GM18499 (cell line): ENCODE results near the gene GALNT12.

Experiments
- ATAC-seq: cut with Tn5 transposase; IDR thresholded peaks from one replicate; pipeline ENCODE4 v1.9.1; 2021; ENCODE audit warnings: moderate number of reproducible peaks; ENCODE audit not compliant: insufficient read depth, unreplicated experiment

Gene GALNT12

DNA sequence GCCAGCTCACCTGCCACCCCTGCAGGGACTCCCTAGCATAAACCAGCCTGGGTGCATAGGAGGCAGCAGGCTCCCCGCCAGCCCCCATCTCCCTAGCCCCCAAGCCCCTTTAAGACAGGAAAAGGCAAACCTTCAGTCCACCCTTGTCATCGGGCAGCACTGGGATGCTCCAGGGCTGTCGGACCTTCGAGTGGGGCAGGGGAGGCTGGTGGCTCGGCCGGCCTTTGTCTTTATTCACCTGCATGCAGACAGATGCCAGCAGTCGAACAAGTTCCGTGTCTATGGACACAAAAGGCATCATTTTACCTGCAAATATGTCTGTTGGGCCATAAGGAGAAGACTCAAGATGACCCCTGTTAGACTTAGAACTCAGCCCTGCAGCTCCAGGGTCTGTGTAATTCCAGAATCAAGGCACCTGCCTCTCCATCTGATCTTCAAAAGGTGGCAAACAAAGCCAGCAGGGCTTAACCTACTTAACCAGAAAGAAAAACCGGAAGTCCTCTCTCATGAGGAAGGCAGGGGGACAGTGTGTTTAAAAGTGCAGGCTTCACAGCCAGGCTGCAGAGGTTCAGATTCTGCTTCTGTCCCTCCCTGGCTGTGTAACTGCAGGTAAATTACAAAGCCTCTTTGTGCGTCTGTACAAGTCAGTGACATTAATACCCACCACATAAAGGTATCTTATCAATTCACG lies 27.3 kb upstream of the GALNT12 start:
- ATAC-seq, result no peak

DNA sequence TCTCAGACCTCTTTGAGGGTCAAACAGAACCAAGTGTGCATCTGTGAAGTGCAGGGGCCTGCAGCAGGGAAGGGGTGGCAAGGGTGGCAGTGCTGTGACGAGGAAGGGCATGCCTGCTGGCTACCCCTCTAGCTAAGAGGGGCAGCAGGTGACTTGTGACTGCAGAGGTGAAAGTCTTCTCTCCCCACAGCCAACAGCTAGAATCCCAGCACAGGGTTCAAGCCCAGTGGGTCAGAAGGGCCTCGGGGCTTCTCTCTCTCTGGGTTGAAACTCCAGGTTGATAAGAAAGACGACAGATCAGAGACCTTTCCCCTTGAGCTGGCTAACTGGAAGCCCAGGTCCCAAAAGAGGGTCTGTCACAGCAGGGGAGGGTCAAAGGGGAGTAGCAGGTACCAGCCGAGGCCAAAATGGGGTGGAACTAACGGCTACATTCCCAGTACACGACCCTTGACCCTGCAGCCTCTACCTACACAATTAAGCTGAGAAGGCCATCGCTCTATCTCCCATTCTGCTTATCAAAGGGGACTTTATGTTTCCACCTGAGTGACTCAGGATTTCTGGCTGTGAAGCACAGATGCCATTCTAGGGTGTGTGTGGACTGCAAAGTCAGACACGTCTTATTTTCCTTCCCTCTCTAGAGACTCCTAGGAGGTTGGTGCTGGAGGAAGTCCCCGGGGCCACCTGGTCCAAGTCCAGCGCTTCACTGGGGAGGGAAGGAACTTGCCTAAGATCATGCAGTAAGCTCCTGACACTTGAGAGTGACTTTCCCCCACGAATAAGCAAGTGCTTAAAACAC lies 25.7 kb upstream of the GALNT12 start:
- ATAC-seq, result no peak

DNA sequence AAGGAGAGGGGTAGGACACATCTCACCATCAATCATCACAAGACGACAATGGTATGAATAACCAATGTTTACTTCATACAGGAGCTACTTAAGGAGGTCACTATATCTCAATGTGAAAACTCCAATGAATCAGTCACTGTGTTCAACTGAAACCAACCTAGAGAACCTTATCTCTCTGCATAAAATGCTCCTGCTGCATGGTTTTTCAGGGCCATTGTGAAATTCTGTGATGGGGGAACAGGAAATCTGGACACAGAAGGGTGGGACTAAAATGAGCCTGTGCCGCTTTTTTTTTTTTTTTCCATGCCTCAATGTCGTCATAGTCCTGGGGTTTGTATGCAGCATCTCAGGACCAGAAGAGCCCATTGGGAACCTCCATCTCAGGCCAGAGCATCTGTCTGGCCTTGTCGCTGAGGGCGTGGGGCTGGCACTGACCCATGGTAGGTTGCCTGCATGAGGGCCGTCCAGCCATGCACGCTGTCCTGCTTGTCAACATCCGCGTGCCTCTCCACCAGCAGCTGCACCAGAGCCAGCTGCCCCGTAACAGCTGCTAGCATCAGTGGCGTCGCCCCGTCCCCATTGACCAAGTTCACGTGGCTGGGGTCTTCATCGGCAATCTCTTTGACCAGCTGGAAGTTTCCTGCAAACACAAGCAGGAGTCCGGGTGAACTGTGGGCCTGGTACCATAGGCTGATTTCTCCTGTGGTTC lies 23.8 kb upstream of the GALNT12 start:
- no peak for ATAC-seq

DNA sequence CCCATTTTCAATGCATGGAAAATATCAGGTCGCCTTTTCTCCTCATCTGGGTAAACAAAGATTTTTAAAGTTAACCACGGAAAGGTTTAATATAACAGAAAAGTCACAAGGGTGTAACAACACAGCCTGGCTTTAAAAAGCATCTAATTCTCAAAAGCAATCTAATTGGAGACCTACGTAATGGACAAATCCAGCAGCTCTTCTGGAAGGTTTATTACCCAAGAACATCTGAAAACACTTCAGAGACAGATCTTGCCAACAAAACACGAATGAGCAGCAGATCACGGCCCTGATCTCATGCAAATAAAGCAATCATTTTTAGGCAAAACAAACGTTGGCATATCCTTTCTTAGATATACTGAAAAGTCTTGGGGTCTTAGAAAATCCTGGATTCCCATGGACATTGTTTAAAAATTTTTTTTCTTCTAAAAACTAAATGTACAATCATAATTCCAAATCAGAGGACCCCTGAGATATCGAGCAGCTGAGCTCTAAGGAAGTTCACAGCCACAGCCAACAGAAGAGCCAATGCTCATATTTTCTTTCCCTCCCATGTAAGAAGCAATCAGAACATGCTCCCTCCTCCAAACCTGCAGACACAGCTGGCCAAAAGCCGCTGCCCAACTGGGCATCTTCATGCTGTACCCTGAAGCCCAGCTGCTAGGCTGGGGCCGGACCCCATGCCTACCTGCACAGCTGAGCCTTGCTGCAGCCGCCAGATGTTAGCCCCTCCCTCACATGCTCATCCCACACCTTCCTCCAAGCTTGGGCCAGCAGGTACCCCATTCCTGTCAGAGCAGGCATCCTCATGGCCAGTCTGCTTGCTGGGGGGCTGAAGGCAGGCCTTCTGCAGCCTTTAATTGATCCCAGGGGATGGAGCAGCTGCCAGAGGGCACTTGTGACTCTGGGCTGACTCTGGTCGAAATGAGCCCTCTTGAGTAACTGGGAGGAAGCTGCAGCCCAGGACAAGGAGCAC lies 22.4 kb upstream of the GALNT12 start:
- no peak for ATAC-seq

DNA sequence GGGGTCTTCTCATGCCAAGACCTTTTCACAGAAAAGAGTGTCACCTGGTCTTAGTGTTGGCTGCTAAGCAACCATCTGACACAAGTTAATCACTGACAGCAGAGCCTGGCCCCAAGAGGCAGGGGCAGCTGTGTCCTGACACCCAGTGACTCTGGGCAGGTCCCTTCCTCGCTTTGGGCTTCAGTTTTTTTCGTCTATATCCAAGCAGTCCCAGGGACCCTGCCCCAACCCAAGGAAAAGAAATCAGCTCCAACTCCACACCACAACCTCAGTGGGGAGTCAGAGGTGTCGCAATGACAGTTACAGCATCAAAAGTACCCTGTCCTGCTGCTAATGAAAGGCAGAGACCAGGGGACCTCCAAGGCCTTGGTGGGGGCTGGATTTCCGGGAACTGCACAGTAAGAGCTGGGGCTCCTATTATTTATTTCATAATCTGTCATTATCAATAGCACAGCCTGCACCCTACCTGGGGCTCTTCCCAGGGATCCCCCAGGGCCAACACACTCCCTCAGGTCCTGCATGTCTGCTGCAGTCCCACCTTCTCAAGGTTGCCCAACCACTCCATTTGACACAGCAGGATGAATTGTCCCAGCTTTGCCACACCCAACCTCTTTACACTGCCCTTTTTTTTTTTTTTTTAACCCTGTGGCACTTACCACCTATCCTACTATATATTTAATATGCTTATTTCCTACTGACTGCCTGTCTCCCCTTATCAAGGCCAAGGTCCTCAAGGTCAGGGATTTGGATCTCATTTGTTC lies 20.5 kb upstream of the GALNT12 start:
- no peak for ATAC-seq

DNA sequence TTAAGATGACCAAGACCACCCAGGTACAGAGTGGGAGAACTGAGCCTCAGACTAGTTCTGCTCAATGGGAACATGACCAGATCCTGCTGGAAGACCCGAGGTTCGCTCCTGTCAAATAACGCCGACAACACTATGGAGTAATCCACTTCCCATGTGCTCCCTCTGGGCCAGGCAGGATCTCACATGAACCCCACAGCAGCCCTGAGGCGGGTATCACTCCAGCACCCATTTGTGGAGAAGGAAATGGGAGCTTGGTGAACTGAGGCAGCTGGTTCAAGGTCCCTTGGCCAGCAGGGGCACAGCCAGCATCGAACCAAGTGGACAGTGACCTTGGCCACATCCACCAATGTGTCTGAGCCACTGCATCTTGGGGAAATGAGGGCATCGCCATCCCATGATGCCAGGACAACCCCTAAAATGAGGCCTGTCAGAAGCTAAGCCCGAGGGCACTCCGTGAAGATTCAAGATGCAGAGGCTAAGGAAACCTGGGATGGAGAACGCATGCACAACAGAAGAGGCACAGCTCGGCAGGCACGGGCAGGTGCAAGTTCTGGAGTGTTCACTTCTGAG lies 19.6 kb upstream of the GALNT12 start:
- ATAC-seq, result no peak

DNA sequence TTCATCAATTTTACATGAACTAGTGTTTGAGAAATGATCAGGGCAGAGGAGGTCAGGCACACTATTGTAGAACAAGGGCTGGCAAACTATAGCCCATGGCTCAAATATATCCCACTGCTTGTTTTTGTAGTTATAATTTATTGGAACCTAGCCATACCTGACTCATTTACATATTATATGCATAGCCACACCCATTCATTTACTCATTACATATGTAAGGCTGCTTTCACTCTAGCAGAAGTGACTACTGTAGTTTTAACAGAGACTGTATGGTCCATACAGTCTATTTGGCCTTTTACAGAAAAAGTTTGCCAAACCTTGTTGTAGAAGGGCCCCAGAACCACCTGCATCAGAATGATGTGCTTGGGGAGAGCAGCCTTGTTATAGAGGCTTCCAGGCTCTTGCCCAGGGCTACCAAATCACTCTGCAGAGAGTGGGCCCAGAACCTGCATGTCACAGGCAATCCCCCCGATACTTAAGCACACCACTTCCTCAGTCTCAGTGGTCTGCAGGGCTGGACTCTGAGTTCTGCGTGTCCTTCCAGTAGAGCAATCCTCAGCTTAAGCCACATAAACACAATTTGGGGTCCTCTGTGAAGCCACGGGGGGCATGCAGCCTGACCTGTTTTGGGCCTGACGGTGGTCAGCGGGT lies 17.9 kb upstream of the GALNT12 start:
- ATAC-seq, result no peak

DNA sequence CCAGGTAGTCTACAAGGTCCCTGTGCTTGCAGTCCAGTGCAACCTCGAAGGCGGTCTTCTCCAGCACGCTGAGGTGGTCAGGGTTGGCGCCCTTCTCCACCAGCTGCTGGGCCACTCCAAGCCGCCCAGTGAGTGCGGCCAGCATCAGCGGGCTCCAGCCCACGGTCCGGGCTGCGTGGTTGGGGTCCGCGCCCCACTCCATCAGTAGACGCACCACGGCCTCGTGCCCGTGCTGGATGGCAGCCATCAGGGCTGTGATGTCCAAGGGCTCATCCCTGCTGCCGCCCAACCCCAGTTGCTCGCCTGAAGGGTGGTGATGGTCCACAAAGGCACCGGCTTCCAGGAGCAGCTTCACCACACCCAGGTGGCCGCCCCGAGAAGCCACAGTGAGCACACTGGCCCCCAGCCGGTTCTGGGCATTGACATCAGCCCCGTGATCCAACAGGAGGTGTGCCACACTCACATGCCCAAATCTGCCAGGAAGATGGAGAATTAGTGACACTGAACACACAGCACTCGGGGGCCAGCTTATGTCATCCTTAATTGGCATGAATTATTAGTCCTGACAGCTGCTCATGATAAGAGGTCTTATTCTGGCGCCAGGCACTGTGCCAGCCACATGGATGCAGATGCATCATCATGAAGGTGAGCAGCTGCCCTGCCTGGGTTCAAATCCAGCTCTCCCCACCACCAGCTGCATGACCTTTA lies 17.2 kb upstream of the GALNT12 start:
- no peak for ATAC-seq

DNA sequence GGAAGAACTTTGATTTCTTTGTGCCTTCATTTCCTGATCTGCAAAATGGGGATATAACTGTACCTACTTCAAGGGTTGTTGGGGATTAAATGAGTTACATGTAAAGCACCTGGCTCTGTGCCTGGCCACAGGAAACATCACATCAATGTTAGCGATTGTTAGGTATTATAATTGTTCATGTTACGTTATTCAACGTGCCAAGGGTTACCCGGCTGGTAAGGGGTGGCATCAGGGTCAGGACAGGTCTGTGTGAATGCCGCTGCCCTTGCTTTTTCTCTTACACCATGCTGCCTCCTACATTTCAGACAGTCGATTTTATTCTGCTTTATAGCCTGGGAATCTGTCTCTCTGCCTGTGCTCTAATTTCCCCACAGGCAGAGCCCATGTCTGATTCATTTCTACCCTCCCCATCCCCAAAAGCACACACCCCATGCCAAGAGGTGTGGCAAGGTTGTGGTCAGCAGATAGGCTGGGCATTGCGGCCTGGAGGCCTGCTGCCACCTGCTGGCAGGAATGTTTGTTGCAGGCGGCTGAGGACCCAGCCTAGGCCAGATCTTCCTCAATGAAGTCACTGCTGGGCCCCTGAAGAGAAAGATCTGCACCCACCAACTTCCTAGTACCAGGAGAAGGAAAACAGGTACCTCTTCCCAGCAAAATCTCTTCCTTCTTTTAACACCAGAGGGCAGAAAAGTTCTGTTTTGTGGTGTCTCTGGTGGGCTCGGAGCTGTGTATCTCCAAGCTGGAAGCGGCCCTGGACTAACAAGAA lies 16.4 kb upstream of the GALNT12 start:
- ATAC-seq, result no peak

DNA sequence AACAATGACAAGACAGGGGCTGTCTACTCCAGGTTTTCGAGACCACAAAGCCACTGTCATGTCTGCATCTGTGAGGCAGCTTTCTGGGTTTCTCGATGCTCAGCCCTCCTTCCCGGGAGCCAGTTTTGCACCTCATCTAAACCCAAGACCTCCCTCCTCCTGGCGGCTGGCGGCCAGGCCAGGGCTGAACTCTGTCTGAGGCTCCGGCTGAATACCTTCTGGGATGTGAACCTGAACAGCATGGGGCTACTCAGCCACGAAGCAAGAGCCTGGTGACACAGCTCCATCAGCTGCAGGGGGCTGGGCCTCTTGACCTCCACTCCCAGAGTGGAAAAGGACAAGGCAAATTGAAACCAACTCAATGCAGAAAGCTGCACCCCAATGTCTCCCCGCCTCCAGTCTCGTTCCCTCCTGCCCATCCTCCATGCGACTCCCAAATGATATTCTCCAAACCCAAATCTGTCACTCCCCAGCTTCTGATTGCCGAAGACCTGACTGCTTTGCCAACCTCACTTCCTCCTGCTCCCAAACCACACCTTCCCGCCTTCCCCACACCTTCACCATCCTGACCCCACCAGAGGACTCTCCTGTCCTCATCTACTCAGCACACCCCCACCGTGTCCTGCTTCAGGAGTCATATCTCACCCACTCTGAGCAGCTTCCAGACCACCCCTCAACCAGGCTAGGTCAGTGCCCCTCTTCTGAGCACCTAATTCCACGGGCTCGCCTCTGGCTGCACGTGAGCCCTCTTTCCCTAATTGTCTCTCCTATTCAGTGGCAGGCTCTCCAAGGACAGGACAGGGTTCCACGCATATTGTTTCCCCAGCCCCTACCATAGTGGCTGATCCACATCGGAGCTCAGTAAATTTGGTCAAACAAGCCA lies 15.6 kb upstream of the GALNT12 start:
- ATAC-seq, result no peak

DNA sequence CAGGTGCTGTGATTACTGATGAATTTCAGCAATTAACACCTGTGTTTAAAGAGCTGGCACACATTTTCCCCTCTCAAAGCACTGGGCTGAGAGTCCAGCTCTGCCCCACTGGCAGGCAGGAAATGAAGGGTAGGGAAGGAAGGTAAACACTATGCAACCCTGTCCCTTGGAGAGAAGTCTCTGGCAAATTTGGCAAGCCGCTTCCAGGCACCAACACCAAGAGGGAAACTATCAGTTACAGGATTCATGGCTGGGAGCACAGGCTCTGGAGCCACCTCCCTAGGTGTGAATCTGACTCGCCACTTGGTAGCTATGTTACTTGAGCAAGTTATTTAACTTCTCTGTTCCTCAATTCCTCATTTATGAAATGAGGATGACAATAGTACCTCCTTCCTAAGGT lies 14.4 kb upstream of the GALNT12 start:
- ATAC-seq, result no peak

DNA sequence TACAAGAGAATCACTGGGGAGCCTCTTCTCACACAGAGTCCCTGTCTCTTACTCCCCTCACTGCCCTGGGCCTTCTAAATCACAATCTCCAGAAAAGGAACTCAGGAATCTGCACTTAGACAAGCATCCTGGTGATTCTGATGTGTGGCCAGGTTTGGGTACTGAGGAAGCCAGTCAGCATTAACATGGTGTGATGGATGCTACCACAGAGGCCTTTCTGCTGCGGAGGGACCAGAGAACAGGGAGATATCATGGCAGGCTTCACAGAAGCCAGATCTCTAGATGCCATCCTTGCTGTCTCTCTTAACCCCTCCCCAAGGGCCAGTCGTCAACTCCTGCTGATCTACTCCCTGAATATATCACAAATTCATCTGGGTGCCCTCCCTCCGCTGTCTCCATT lies 12.7 kb upstream of the GALNT12 start:
- no peak for ATAC-seq

DNA sequence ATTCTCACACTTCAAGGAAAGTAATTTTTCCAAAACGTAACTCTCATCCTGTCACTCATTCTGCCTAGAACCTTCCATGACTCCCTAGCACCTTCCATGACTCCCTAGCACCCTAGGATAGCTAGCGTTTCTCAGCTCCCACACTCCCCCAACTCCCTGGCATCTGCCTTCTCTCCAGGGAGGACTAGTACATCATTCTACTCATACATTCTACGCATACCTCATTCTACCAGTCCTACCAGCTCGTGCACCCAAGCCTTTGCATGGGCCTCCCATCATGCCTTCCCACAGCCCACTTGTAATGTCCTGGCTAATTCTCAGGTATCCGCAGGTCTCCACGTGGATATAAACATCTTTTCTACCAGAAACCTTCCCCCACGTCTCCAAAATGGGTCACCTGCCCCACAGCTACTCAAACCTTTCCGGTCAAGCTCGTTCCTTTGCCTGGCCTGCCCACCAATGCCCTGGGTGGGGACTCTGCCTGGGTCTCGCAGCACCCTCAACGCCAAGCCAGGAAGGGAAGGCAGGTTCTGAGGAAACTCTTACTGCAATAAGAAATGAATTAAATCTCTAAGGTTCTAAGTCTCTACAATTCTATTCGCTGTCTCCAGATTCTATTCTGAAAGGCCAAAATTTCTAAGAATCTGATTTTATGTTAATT lies 12.0 kb upstream of the GALNT12 start:
- no peak for ATAC-seq

DNA sequence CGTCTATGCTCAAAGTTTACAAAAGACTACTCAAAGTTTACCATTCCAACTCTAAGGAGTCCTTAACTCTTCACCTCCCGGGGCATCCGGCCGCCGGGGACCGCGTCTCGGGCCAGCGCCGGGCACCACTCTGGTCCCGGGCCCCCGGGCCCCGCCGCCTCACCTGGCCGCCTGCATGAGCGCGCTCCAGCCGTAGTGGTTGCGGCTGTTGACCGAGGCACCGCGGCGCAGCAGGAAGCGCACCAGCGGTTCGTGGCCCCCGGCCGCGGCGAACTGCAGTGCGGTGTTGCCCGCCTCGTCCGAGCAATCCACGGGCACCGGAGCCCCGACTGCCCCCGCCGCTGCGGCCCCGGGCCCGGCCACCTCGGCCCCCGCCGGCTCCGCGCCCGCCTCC lies 11.5 kb upstream of the GALNT12 start:
- ATAC-seq, result peak; percentile 16

DNA sequence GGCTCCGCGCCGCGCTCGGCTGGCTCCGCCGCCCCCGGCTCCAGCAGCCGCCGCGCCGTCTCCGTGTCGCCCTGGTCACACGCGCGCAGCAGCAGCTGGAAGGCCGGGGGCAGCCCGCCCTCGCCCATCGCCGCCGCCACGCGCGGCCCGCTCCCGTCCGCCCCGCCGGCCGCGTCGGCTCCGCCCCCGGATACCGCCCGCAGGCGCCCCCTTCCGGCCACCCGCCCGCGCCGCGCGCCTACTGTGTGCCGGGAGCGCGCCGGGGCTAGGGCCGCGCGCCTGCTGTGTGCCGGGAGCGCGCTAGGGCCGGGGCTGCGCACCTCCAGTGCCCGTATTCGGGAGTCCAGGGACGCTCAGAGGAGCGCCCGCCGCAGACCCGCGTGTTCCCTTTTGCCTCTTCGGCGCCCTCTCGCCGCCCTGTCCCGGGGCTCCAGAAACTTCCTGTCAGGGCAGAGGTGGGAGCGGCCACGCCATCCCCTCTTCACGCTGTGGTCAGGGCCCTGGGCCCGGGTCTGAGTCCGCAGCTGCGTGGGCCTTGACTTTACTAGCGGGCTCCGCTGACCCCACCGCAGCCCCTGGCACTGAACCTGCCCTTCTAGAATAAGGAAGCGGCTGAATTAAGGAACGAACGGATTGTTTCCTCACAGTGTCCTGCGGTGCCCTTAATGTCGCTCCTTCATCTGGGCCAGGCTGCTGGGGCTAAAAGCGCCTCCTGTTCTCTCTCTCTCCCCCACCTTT lies 10.9 kb upstream of the GALNT12 start, which contains the start of gene ANKS6:
ANKS6 (minus strand) TSS at position 192 of the 738 bp plus-strand sequence; CDS start at position 128, 64 bp downstream.
- ATAC-seq, result peak; percentile 44
